H1 (cell line): Measurements from ENCODE around the gene PLEKHG2. TPM values are rescaled to one million over a fixed set of nuclear protein-coding genes. Genes with fewer than 3 reads are reported as not detected.

Experiments
- CTCF ChIA-PET: fragments of 300-600 bp; sonication (Branson Sonifier 250); formaldehyde crosslinking; loops from one replicate; lab custom pipeline; 2021; ENCODE audit not compliant: partially characterized antibody; lab: Charles Lee
- POLR2A ChIA-PET: fragments of 300-600 bp; sonication (Branson Sonifier 250); formaldehyde crosslinking; loops from one replicate; lab custom pipeline; 2021; ENCODE audit warnings: inconsistent platforms; ENCODE audit not compliant: partially characterized antibody; lab: Charles Lee
- DNase-seq, 2 experiments: peaks; one replicate each; pipeline versions ENCODE4 v3.0.0 to v3.0.0-alpha.2; 2010 to 2022; ENCODE audit warnings: low spot score in 2 of 2, low read depth in 1 of 2, mixed read lengths in 1 of 2
- FAIRE-seq: peaks from 2 replicates; lab custom pipeline; 2011; peaks lifted over from hg19 to GRCh38; lab: Jason Lieb, UNC
- H2AFZ ChIP-seq: 2 replicates; pipeline ENCODE4 v1.8.1; 2012; ENCODE audit warnings: low read length, inconsistent platforms
- H2AK5ac ChIP-seq: 2 replicates; pipeline ENCODE4 v1.6.1; 2013; ENCODE audit warnings: low read depth, low read length
- H2BK120ac ChIP-seq: replicated peaks from 2 replicates; pipeline ENCODE3; 2013; ENCODE audit warnings: low read depth, low read length, inconsistent platforms
- H2BK12ac ChIP-seq: 2 replicates; pipeline ENCODE4 v1.6.1; 2013; ENCODE audit warnings: low read depth, low read length
- H2BK15ac ChIP-seq: 2 replicates; pipeline ENCODE4 v1.6.1; 2013; ENCODE audit warnings: low read length
- H2BK20ac ChIP-seq: 2 replicates; pipeline ENCODE4 v1.6.1; 2013; ENCODE audit warnings: low read length
- H2BK5ac ChIP-seq: 2 replicates; pipeline ENCODE4 v1.6.1; 2013; ENCODE audit warnings: low read depth, low read length
- H3K14ac ChIP-seq: 2 replicates; pipeline ENCODE4 v1.6.1; 2013; ENCODE audit warnings: inconsistent platforms; ENCODE audit not compliant: insufficient read length
- H3K18ac ChIP-seq: 2 replicates; pipeline ENCODE4 v1.6.1; 2013; ENCODE audit warnings: low read length; ENCODE audit errors: extremely low read depth
- H3K23ac ChIP-seq: 2 replicates; pipeline ENCODE4 v1.6.1; 2013; ENCODE audit warnings: inconsistent platforms; ENCODE audit not compliant: insufficient read length
- H3K23me2 ChIP-seq: 2 replicates; pipeline ENCODE4 v1.6.1; 2013; ENCODE audit warnings: low read depth, low read length
- H3K27ac ChIP-seq: 2 replicates; pipeline ENCODE4 v1.6.1; 2011; ENCODE audit warnings: low read depth, low read length, inconsistent platforms
- H3K27me3 ChIP-seq, 4 experiments: replicated peaks in 1 of 4; 1 replicate in 1 of 4; 2 replicates in 3 of 4; pipeline versions ENCODE4 v1.6.1 to v1.8.1; 2011 to 2013; ENCODE audit warnings: low read length in 3 of 4, mild to moderate bottlenecking in 3 of 4, inconsistent platforms in 2 of 4, mixed read lengths in 2 of 4, moderate library complexity in 1 of 4; ENCODE audit not compliant: control insufficient read depth in 3 of 4, insufficient read depth in 3 of 4; ENCODE audit errors: extremely low read depth in 1 of 4
- H3K36me3 ChIP-seq, 4 experiments: 2 replicates each; pipeline versions ENCODE4 v1.6.1 to v1.8.1; 2011 to 2013; ENCODE audit warnings: mild to moderate bottlenecking in 4 of 4, low read length in 3 of 4, moderate library complexity in 2 of 4, control low read depth in 1 of 4, inconsistent platforms in 1 of 4; ENCODE audit not compliant: insufficient read depth in 4 of 4, control insufficient read depth in 2 of 4
- H3K4ac ChIP-seq: replicated peaks from 2 replicates; pipeline ENCODE3; 2013; ENCODE audit warnings: low read length, low read depth, mixed read lengths, inconsistent platforms; ENCODE audit not compliant: insufficient read length
- H3K4me1 ChIP-seq, 4 experiments: replicated peaks in 1 of 4; 1 replicate in 1 of 4; 2 replicates in 3 of 4; pipeline versions ENCODE4 v1.6.1 to v1.8.1; 2011 to 2013; ENCODE audit warnings: low read length in 3 of 4, inconsistent platforms in 2 of 4, mixed read lengths in 1 of 4; ENCODE audit not compliant: insufficient read depth in 4 of 4, control insufficient read depth in 3 of 4
- H3K4me2 ChIP-seq, 2 experiments: 2 replicates each; pipeline versions ENCODE4 v1.6.1 to v1.8.1; 2011 to 2013; ENCODE audit warnings: low read depth in 2 of 2, low read length in 2 of 2, control low read depth in 1 of 2, inconsistent platforms in 1 of 2, mild to moderate bottlenecking in 1 of 2; ENCODE audit not compliant: insufficient read depth in 1 of 2
- H3K4me3 ChIP-seq, 4 experiments: fragments of 200-600, 300-600 bp in 1 of 4; sonication (generic), shearing (Covaris generic), sonication (Bioruptor Twin) in 1 of 4; 2 replicates each; pipeline versions ENCODE4 v1.5.1 to v1.8.1; 2011 to 2016; ENCODE audit warnings: low read length in 4 of 4, low read depth in 3 of 4, control low read depth in 2 of 4, inconsistent platforms in 2 of 4, mild to moderate bottlenecking in 2 of 4, mixed read lengths in 1 of 4, moderate library complexity in 1 of 4; ENCODE audit not compliant: insufficient read depth in 2 of 4; ENCODE audit errors: extremely low read depth in 1 of 4
- H3K56ac ChIP-seq: replicated peaks from 2 replicates; pipeline ENCODE3; 2013; ENCODE audit warnings: low read depth, mild to moderate bottlenecking, mixed read lengths, low read length, inconsistent platforms; ENCODE audit not compliant: insufficient read length
- H3K79me1 ChIP-seq: 2 replicates; pipeline ENCODE4 v1.6.1; 2013; ENCODE audit warnings: low read depth, low read length, control low read depth
- H3K79me2 ChIP-seq, 2 experiments: 2 replicates each; pipeline versions ENCODE4 v1.6.1 to v1.8.1; 2012 to 2013; ENCODE audit warnings: low read length in 2 of 2, mild to moderate bottlenecking in 2 of 2, inconsistent platforms in 1 of 2; ENCODE audit not compliant: insufficient read depth in 2 of 2, control insufficient read depth in 1 of 2
- H3K9ac ChIP-seq, 4 experiments: replicated peaks in 1 of 4; 1 replicate in 1 of 4; 2 replicates in 3 of 4; pipeline versions ENCODE4 v1.6.1 to v1.8.1; 2011 to 2013; ENCODE audit warnings: low read depth in 3 of 4, low read length in 3 of 4, control low read depth in 2 of 4, mild to moderate bottlenecking in 2 of 4, moderate library complexity in 2 of 4, inconsistent platforms in 1 of 4; ENCODE audit errors: extremely low read depth in 1 of 4
- H3K9me3 ChIP-seq, 2 experiments: 2 replicates each; pipeline versions ENCODE4 v1.6.1 to v1.8.1; 2012 to 2013; ENCODE audit warnings: mild to moderate bottlenecking in 2 of 2, moderate library complexity in 2 of 2, control low read depth in 1 of 2, inconsistent platforms in 1 of 2, low read depth in 1 of 2, low read length in 1 of 2, mixed read lengths in 1 of 2; ENCODE audit not compliant: insufficient read depth in 2 of 2
- H4K20me1 ChIP-seq, 2 experiments: replicated peaks in 1 of 2; 2 replicates each; pipeline versions ENCODE3 to v1.8.1; 2011 to 2013; ENCODE audit warnings: inconsistent platforms in 2 of 2, low read length in 2 of 2, mild to moderate bottlenecking in 1 of 2; ENCODE audit not compliant: insufficient read depth in 2 of 2, control insufficient read depth in 1 of 2
- H4K5ac ChIP-seq: 2 replicates; pipeline ENCODE4 v1.6.1; 2013; ENCODE audit warnings: low read length, low read depth, mixed read lengths, inconsistent platforms; ENCODE audit not compliant: insufficient read length
- H4K8ac ChIP-seq: 2 replicates; pipeline ENCODE4 v1.8.0; 2013; ENCODE audit warnings: mild to moderate bottlenecking, moderate library complexity, low read length, inconsistent platforms; ENCODE audit not compliant: insufficient read depth; ENCODE audit errors: extremely low read depth
- H4K91ac ChIP-seq: replicated peaks from 2 replicates; pipeline ENCODE3; 2013; ENCODE audit warnings: low read length, mixed read lengths, inconsistent platforms; ENCODE audit not compliant: insufficient read length
- BRCA1 ChIP-seq: IDR thresholded peaks from 2 replicates; pipeline ENCODE4 v1.6.1; 2012; ENCODE audit warnings: low read depth, low read length, improper control_type of control experiment
- CHD1 ChIP-seq: IDR thresholded peaks from 2 replicates; pipeline ENCODE4 v1.6.1; 2012; ENCODE audit warnings: low read depth, low read length, improper control_type of control experiment
- E2F6 ChIP-seq: IDR thresholded peaks from 2 replicates; pipeline ENCODE4 v1.6.1; 2012; ENCODE audit warnings: inconsistent platforms
- EP300 ChIP-seq, 2 experiments: IDR thresholded peaks; 1 replicate in 1 of 2; 2 replicates in 1 of 2; pipeline ENCODE4 v1.6.1; 2011 to 2012; ENCODE audit warnings: low read depth in 2 of 2, low read length in 2 of 2, mild to moderate bottlenecking in 2 of 2, borderline replicate concordance in 1 of 2, inconsistent platforms in 1 of 2, moderate library complexity in 1 of 2
- KDM1A ChIP-seq: fragments of 200-600, 300-600 bp; sonication (generic); IDR thresholded peaks from 2 replicates; pipeline ENCODE4 v1.7.1; 2016; ENCODE audit warnings: mild to moderate bottlenecking, low read length, borderline replicate concordance
- POLR2AphosphoS5 ChIP-seq: IDR thresholded peaks from 2 replicates; pipeline ENCODE4 v1.6.1; 2011; ENCODE audit warnings: low read depth, low read length
- SIN3A ChIP-seq, 2 experiments: IDR thresholded peaks in 1 of 2; conservative IDR thresholded peaks in 1 of 2; 2 replicates each; pipeline ENCODE4 v1.6.1; 2011 to 2012; ENCODE audit warnings: low read length in 2 of 2, improper control_type of control experiment in 1 of 2, low read depth in 1 of 2, mild to moderate bottlenecking in 1 of 2
- SUZ12 ChIP-seq: fragments of 200-600 bp; sonication (generic); IDR thresholded peaks from 2 replicates; pipeline ENCODE4 v1.6.1; 2012; ENCODE audit warnings: mild to moderate bottlenecking, inconsistent platforms, low read length, moderate library complexity, mixed read lengths
- TCF12 ChIP-seq: IDR thresholded peaks from 2 replicates; pipeline ENCODE4 v1.6.1; 2011; ENCODE audit warnings: low read depth, mild to moderate bottlenecking, low read length
- WGBS, 2 experiments: shearing (Covaris generic) in 1 of 2; methylation state at CpG; one replicate each; pipeline versions ENCODE4 v1.1.6 to v1.1.7; 2013 to 2015; ENCODE audit warnings: low lambda C conversion rate in 2 of 2, mixed read lengths in 2 of 2, inconsistent platforms in 1 of 2, low coverage in 1 of 2, missing lambda C conversion rate in 1 of 2; ENCODE audit not compliant: insufficient replicate concordance in 2 of 2, insufficient coverage in 1 of 2, insufficient read length in 1 of 2; ENCODE audit errors: extremely low coverage in 1 of 2, missing lambda C conversion rate in 1 of 2; 5-methylcytosine and 5-hydroxymethylcytosine counted together
- polyA plus RNA-seq, 7 experiments: library from polyadenylated mRNA; depleted of rRNA in 3 of 7; stranded (reverse) in 5 of 7; unstranded in 2 of 7; fragments of >200 nt in 5 of 7; fragments of 200-250 nt in 2 of 7; gene quantifications; 1 replicate in 5 of 7; 2 replicates in 1 of 7; 4 replicates in 1 of 7; pipeline versions ENCODE4 v1.2.1 to v1.2.3, GENCODE V29; 2011 to 2013; ENCODE audit warnings: missing spikeins in 2 of 7, mixed read lengths in 2 of 7
- total RNA-seq: library from RNA; stranded (reverse); fragmentation: NEBNext Ultra II Directional; extraction: Animal tissue kit (Norgen Biotek cat#: 25700); gene quantifications from 2 replicates; pipeline ENCODE4 v1.2.1, GENCODE V29; 2021
- TF ChIP-seq, protein P1 (sequence below), 3 experiments: IDR thresholded peaks; 1 replicate in 2 of 3; 2 replicates in 1 of 3; pipeline versions ENCODE4 v1.5.1 to v1.6.1; 2011; ENCODE audit warnings: low read length in 3 of 3, mild to moderate bottlenecking in 3 of 3, inconsistent platforms in 2 of 3, low read depth in 1 of 3, moderate library complexity in 1 of 3; ENCODE audit not compliant: insufficient read depth in 1 of 3; ENCODE audit errors: control extremely low read depth in 1 of 3

PLEKHG2 gene
- total and polyA plus RNA-seq, 2 of the 8 experiments (the other 6 are each of a cell fraction or from before 2014, with no cell fraction given), result 16.9 to 65.7 TPM

- Histone ChIP-seq H3K79me1 (no peaks in the 10 kb centered on the region), H3K9ac (no peak overlapping the region; a peak in 1 of 7 replicates), H3K4ac (no peak overlapping the region), H3K56ac (no peak overlapping the region), H4K20me1 (peaks cover 0 to 5% of the 10 kb centered on the region in 2 experiments), H4K5ac (no peak overlapping the region), H3K14ac (no peak overlapping the region), H2BK12ac (no peak overlapping the region), H2AK5ac (peak overlapping the region; percentile 34; the same call in 1 of the 2 replicates), H3K4me2 (no peak overlapping the region), H2AFZ (no peak overlapping the region), H3K27ac (no peak overlapping the region), H4K91ac (no peak overlapping the region), H3K4me3 (no peak overlapping the region), H3K36me3 (peaks cover 14 to 38% (median 29%) of the 10 kb centered on the region in 4 experiments), H2BK5ac (no peak overlapping the region), H3K27me3 (no peaks in the 10 kb centered on the region), H2BK15ac (no peak overlapping the region), H2BK20ac (no peak overlapping the region), H4K8ac (no peak overlapping the region), H2BK120ac (no peak overlapping the region), H3K23ac (no peak overlapping the region), H3K79me2 (no peaks in the 10 kb centered on the region), H3K18ac (no peak overlapping the region), H3K23me2 (peaks cover 5% of the 10 kb centered on the region; the same call in 1 of the 2 replicates), H3K4me1 (peaks cover 5 to 13% (median 11%) of the 10 kb centered on the region in 4 experiments; a peak in 6 of 7 replicates), H3K9me3 (no peaks in the 10 kb centered on the region)
- FAIRE-seq (no peak), DNase-seq (no peak)
- ChIA-PET POLR2A (interaction anchor here (4.1 to 47.8 kb wide), 5 partner anchors 2 to 35 kb away, joined by 22 to 1154 read pairs (median 29); partner anchors contain the start of genes MED29, PAF1, PLEKHG2 and RPS16), CTCF (interaction anchor here (0.6 to 3.1 kb wide), 4 partner anchors 12 to 75 kb away, joined by 3 to 14 read pairs (median 8); no protein-coding TSS in a partner anchor)
- 93 to 100% methylated on average over 4 to 7 of the region's 7 CpGs for WGBS, 2 experiments
- TF ChIP-seq BRCA1 (no peak), POLR2AphosphoS5 (no peak; the same call in none of the 2 replicates), CHD1 (no peak), SUZ12 (no peak), EP300 (IDR thresholded peaks at IDR 0.05; ENCODE audit: borderline replicate concordance in 1 of 2, low read depth in 2 of 2, low read length in 2 of 2) (no peak), KDM1A (no peak), E2F6 (no peak), TCF12 (no peak), SIN3A (conservative IDR thresholded peaks at IDR 0.05 in 1 of 2, IDR thresholded peaks at IDR 0.05 in 1 of 2; ENCODE audit: low read depth in 1 of 2, low read length in 2 of 2) (no peak)
- TF ChIP-seq, protein P1, sequence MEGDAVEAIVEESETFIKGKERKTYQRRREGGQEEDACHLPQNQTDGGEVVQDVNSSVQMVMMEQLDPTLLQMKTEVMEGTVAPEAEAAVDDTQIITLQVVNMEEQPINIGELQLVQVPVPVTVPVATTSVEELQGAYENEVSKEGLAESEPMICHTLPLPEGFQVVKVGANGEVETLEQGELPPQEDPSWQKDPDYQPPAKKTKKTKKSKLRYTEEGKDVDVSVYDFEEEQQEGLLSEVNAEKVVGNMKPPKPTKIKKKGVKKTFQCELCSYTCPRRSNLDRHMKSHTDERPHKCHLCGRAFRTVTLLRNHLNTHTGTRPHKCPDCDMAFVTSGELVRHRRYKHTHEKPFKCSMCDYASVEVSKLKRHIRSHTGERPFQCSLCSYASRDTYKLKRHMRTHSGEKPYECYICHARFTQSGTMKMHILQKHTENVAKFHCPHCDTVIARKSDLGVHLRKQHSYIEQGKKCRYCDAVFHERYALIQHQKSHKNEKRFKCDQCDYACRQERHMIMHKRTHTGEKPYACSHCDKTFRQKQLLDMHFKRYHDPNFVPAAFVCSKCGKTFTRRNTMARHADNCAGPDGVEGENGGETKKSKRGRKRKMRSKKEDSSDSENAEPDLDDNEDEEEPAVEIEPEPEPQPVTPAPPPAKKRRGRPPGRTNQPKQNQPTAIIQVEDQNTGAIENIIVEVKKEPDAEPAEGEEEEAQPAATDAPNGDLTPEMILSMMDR (IDR thresholded peaks at IDR 0.05; ENCODE audit: control extremely low read depth in 1 of 3, insufficient read depth in 1 of 3, low read depth in 1 of 3, low read length in 3 of 3), result no peak
Measured at GRCh38 chr19:39425744-39426143, 13.3 kb downstream of the PLEKHG2 start.
